Loucy (cell line): Measurements from ENCODE around the gene FAM98C.

Experiments used
- H2AFZ ChIP-seq: fragments of 200-600 bp; sonication (generic); 2 replicates; pipeline ENCODE4 v1.6.0; 2016; ENCODE audit warnings: antibody characterized with exemption, mild to moderate bottlenecking, low read length, moderate library complexity
- H3F3A ChIP-seq: fragments of 200-600 bp; 2 replicates; pipeline ENCODE4 v1.6.0; 2016; ENCODE audit warnings: antibody characterized with exemption, low read depth, mild to moderate bottlenecking
- H3K27me3 ChIP-seq: fragments of 200-600 bp; sonication (generic); 2 replicates; pipeline ENCODE4 v1.6.1; 2014; ENCODE audit warnings: low read length, mild to moderate bottlenecking; ENCODE audit not compliant: insufficient read depth, poor library complexity, severe bottlenecking
- H3K36me3 ChIP-seq: fragments of 200-600 bp; sonication (generic); 2 replicates; pipeline ENCODE4 v1.6.1; 2016; ENCODE audit warnings: low read length; ENCODE audit not compliant: insufficient read depth
- H3K4me1 ChIP-seq: fragments of 200-600 bp; sonication (generic); 2 replicates; pipeline ENCODE4 v1.5.1; 2014; ENCODE audit warnings: low read length, mild to moderate bottlenecking; ENCODE audit not compliant: insufficient read depth, poor library complexity, severe bottlenecking
- H3K4me2 ChIP-seq: fragments of 200-600 bp; sonication (generic); 2 replicates; pipeline ENCODE4 v1.6.0; 2014; ENCODE audit warnings: antibody characterized with exemption, low read length, low read depth, mild to moderate bottlenecking; ENCODE audit not compliant: poor library complexity, severe bottlenecking
- H3K4me3 ChIP-seq: fragments of 200-600 bp; sonication (generic); 2 replicates; pipeline ENCODE4 v1.5.1; 2014; ENCODE audit warnings: low read length, mild to moderate bottlenecking, mixed read lengths; ENCODE audit not compliant: poor library complexity, severe bottlenecking
- H3K79me2 ChIP-seq: fragments of 200-600 bp; sonication (generic); 2 replicates; pipeline ENCODE4 v1.6.1; 2014; ENCODE audit warnings: low read length; ENCODE audit not compliant: insufficient read depth
- H3K9ac ChIP-seq: fragments of 200-600 bp; sonication (generic); 2 replicates; pipeline ENCODE4 v1.6.0; 2014; ENCODE audit warnings: mild to moderate bottlenecking, low read depth, low read length, moderate library complexity; ENCODE audit not compliant: poor library complexity, severe bottlenecking
- H3K9me2 ChIP-seq: fragments of 200-600 bp; sonication (generic); replicated peaks from 2 replicates; pipeline ENCODE4 v1.6.1; 2016; ENCODE audit warnings: low read depth, low read length, mixed read lengths
- H3K9me3 ChIP-seq: fragments of 200-600 bp; sonication (generic); 2 replicates; pipeline ENCODE4 v1.6.1; 2014; ENCODE audit warnings: mild to moderate bottlenecking, antibody characterized with exemption, low read length, low read depth; ENCODE audit not compliant: insufficient read depth
- H4K20me1 ChIP-seq: fragments of 200-600 bp; sonication (generic); 2 replicates; pipeline ENCODE4 v1.6.0; 2014; ENCODE audit warnings: antibody characterized with exemption, low read length, mild to moderate bottlenecking; ENCODE audit not compliant: insufficient read depth, poor library complexity, severe bottlenecking
- CTCF ChIP-seq: fragments of 200-600 bp; sonication (generic); conservative IDR thresholded peaks from 2 replicates; pipeline ENCODE4 v1.5.1; 2014; ENCODE audit warnings: mild to moderate bottlenecking, antibody characterized with exemption, low read length
- EZH2phosphoT487 ChIP-seq: fragments of 200-600 bp; IDR thresholded peaks from 2 replicates; pipeline ENCODE4 v1.6.1; 2018; ENCODE audit warnings: antibody characterized with exemption, mild to moderate bottlenecking, moderate library complexity, borderline replicate concordance

Gene FAM98C

DNA sequence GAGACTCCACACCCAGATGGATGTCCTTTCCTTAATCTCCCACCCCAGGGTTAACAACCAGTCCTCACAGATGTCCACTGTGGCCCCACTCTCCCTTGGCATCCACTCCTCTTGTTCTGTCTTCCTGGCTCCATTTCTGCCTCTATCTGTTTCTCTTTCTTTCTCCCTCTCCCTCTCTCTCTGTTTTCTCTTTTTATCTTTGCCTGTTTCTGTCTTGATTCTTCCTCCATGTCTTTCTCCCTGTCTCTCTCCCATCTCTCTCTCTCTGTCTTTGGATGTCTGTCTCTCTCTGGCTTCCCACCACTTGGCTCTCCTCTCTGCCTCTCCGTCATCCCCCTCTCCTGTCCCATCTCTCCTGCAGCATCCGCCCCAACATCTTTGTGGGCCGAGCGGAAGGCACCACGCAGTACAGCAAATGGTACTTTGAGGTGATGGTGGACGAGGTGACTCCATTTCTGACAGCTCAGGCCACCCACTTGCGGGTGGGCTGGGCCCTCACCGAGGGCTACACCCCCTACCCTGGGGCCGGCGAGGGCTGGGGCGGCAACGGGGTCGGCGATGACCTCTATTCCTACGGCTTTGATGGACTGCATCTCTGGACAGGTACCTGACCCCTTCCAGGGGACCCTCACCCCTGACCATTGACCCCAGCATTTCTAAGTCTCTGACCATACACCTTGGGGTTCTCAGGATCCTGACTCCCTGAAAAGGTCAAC is 55.0 kb downstream of the FAM98C start:
- no peaks in the 10 kb centered on the region for H3K9me3 ChIP-seq
- no peaks in the 10 kb centered on the region for H3K9me2 ChIP-seq
- no peaks in the 10 kb centered on the region for H3K79me2 ChIP-seq
- H3K4me3 ChIP-seq: no peak overlapping the region
- no peaks in the 10 kb centered on the region for H3K36me3 ChIP-seq
- H3F3A ChIP-seq: no peaks in the 10 kb centered on the region
- no peaks in the 10 kb centered on the region for H4K20me1 ChIP-seq
- no peak overlapping the region for H3K4me2 ChIP-seq
- H3K4me1 ChIP-seq: no peaks in the 10 kb centered on the region
- H2AFZ ChIP-seq: no peak overlapping the region
- TF ChIP-seq CTCF (no peak), EZH2phosphoT487 (no peak)
- no peaks in the 10 kb centered on the region for H3K27me3 ChIP-seq
- H3K9ac ChIP-seq: no peak overlapping the region
